ENCODE data around the gene ANKK1.

The ANKK1 gene

DNA sequence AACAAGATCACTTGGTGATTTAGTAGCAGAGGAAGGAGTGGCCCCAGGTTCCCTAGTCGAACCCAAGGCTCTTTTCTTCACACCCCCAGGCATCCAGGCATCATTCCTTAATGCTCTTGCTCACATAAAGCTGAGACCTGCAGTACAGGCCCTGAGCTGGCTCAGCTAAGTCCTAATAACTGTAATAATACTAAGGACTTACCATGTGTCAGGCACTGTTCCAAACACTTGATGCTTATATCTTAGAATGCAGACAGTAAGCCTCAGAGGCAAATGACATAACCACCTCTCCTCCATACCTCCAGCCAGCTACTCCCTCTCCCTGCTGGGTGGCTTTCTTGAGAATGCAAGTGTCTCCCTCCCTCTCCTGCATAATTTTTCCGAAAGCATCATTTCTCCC lies 33.2 kb downstream of the ANKK1 start:
- ATAC-seq = no peak

DNA sequence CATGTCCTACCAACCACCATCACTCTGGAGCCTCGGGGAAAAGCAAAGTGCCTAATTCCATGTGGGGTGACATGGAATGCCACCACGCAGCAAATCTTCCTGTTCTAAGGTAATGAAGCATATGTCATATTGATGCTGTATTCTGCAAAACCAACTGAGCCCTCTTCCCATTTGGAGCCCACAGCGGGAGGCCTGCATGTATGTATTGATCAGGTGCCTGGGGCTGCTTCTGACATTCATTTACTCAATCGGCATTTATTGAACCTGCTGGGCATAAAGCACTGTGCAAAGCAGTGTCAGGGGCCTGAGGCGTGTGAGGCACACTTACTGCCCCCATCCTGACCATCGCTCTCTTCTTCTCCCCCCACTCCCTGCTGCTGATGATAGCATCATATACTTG lies 39.1 kb downstream of the ANKK1 start:
- ATAC-seq = no peak
- TF ChIP-seq TCF4 (CRISPR knock-in tag; IDR thresholded peaks at IDR 0.05; ENCODE audit: borderline replicate concordance) = no peak
- TF ChIP-seq ZNF70 (CRISPR knock-in tag; IDR thresholded peaks at IDR 0.05) = no peak
- no peak for TF ChIP-seq TOX (CRISPR knock-in tag; IDR thresholded peaks at IDR 0.05; ENCODE audit: borderline replicate concordance)
- no peak for TF ChIP-seq ZC3H10 (CRISPR knock-in tag; IDR thresholded peaks at IDR 0.05)
- no peak for TF ChIP-seq CSDC2 (CRISPR knock-in tag; IDR thresholded peaks at IDR 0.05)
- TF ChIP-seq, protein P1, sequence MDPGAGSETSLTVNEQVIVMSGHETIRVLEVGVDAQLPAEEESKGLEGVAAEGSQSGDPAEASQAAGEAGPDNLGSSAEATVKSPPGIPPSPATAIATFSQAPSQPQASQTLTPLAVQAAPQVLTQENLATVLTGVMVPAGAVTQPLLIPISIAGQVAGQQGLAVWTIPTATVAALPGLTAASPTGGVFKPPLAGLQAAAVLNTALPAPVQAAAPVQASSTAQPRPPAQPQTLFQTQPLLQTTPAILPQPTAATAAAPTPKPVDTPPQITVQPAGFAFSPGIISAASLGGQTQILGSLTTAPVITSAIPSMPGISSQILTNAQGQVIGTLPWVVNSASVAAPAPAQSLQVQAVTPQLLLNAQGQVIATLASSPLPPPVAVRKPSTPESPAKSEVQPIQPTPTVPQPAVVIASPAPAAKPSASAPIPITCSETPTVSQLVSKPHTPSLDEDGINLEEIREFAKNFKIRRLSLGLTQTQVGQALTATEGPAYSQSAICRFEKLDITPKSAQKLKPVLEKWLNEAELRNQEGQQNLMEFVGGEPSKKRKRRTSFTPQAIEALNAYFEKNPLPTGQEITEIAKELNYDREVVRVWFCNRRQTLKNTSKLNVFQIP (CRISPR knock-in tag; IDR thresholded peaks at IDR 0.05; ENCODE audit: borderline replicate concordance, low read depth) = no peak
- TF ChIP-seq ZNF565 (CRISPR knock-in tag; conservative IDR thresholded peaks at IDR 0.05; ENCODE audit: low read depth) = no peak
- TF ChIP-seq, protein P2, sequence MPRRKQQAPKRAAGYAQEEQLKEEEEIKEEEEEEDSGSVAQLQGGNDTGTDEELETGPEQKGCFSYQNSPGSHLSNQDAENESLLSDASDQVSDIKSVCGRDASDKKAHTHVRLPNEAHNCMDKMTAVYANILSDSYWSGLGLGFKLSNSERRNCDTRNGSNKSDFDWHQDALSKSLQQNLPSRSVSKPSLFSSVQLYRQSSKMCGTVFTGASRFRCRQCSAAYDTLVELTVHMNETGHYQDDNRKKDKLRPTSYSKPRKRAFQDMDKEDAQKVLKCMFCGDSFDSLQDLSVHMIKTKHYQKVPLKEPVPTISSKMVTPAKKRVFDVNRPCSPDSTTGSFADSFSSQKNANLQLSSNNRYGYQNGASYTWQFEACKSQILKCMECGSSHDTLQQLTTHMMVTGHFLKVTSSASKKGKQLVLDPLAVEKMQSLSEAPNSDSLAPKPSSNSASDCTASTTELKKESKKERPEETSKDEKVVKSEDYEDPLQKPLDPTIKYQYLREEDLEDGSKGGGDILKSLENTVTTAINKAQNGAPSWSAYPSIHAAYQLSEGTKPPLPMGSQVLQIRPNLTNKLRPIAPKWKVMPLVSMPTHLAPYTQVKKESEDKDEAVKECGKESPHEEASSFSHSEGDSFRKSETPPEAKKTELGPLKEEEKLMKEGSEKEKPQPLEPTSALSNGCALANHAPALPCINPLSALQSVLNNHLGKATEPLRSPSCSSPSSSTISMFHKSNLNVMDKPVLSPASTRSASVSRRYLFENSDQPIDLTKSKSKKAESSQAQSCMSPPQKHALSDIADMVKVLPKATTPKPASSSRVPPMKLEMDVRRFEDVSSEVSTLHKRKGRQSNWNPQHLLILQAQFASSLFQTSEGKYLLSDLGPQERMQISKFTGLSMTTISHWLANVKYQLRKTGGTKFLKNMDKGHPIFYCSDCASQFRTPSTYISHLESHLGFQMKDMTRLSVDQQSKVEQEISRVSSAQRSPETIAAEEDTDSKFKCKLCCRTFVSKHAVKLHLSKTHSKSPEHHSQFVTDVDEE (CRISPR knock-in tag; IDR thresholded peaks at IDR 0.05) = no peak
- TF ChIP-seq OSR1 (CRISPR knock-in tag; IDR thresholded peaks at IDR 0.05) = no peak
- TF ChIP-seq, protein P3, sequence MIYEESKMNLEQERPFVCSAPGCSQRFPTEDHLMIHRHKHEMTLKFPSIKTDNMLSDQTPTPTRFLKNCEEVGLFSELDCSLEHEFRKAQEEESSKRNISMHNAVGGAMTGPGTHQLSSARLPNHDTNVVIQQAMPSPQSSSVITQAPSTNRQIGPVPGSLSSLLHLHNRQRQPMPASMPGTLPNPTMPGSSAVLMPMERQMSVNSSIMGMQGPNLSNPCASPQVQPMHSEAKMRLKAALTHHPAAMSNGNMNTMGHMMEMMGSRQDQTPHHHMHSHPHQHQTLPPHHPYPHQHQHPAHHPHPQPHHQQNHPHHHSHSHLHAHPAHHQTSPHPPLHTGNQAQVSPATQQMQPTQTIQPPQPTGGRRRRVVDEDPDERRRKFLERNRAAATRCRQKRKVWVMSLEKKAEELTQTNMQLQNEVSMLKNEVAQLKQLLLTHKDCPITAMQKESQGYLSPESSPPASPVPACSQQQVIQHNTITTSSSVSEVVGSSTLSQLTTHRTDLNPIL (CRISPR knock-in tag; IDR thresholded peaks at IDR 0.05; ENCODE audit: low read depth) = no peak
- TF ChIP-seq ZFP3 (CRISPR knock-in tag; IDR thresholded peaks at IDR 0.05) = no peak

More for the DNA sequence above, 33.2 kb downstream of the ANKK1 start:
- no peak for TF ChIP-seq ZNF70 (CRISPR knock-in tag; IDR thresholded peaks at IDR 0.05)

DNA sequence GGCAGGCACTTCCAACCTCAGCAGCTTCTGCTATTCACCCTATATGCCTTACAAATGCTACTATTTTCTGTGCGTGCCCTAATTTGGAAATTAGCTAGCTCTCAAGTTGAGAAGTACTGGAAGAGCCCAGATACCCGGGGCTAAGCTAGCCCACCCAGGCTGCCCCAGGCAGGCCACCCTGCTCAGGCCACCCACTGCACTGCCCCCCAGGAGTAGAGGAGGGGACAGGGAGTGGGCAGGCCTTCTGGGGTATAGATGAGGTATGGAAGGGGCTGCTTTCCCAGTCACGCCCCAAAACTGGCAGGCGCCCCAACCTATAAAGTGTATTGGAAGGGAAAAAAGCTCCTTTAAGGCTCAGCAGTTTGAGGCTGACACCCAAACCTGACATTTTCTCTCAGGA lies 44.2 kb downstream of the ANKK1 start:
- TF ChIP-seq, protein P1 (CRISPR knock-in tag; IDR thresholded peaks at IDR 0.05; ENCODE audit: borderline replicate concordance, low read depth) = no peak
- TF ChIP-seq ARNTL (CRISPR knock-in tag; IDR thresholded peaks at IDR 0.05; ENCODE audit: borderline replicate concordance, low read depth) (no peak), ZNF70 (CRISPR knock-in tag; IDR thresholded peaks at IDR 0.05) (no peak), CSDC2 (CRISPR knock-in tag; IDR thresholded peaks at IDR 0.05) (no peak), ZFP30 (CRISPR knock-in tag; IDR thresholded peaks at IDR 0.05) (no peak), ZC3H10 (CRISPR knock-in tag; IDR thresholded peaks at IDR 0.05) (no peak), ZNF565 (CRISPR knock-in tag; conservative IDR thresholded peaks at IDR 0.05; ENCODE audit: low read depth) (no peak), ESRRG (CRISPR knock-in tag; IDR thresholded peaks at IDR 0.05) (no peak), SNAI2 (CRISPR knock-in tag; IDR thresholded peaks at IDR 0.05) (no peak), RARB (CRISPR knock-in tag; IDR thresholded peaks at IDR 0.05) (no peak), TCF4 (CRISPR knock-in tag; IDR thresholded peaks at IDR 0.05; ENCODE audit: borderline replicate concordance) (no peak), BACH2 (CRISPR knock-in tag; IDR thresholded peaks at IDR 0.05; ENCODE audit: borderline replicate concordance) (no peak), ISL1 (CRISPR knock-in tag; IDR thresholded peaks at IDR 0.05) (no peak), ZFP3 (CRISPR knock-in tag; IDR thresholded peaks at IDR 0.05) (no peak), PPARA (CRISPR knock-in tag; IDR thresholded peaks at IDR 0.05; ENCODE audit: borderline replicate concordance) (no peak)
- TF ChIP-seq, protein P4, sequence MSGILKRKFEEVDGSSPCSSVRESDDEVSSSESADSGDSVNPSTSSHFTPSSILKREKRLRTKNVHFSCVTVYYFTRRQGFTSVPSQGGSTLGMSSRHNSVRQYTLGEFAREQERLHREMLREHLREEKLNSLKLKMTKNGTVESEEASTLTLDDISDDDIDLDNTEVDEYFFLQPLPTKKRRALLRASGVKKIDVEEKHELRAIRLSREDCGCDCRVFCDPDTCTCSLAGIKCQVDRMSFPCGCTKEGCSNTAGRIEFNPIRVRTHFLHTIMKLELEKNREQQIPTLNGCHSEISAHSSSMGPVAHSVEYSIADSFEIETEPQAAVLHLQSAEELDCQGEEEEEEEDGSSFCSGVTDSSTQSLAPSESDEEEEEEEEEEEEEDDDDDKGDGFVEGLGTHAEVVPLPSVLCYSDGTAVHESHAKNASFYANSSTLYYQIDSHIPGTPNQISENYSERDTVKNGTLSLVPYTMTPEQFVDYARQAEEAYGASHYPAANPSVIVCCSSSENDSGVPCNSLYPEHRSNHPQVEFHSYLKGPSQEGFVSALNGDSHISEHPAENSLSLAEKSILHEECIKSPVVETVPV (CRISPR knock-in tag; IDR thresholded peaks at IDR 0.05) = no peak
- TF ChIP-seq, protein P3 (CRISPR knock-in tag; IDR thresholded peaks at IDR 0.05; ENCODE audit: low read depth) = no peak
- ATAC-seq = no peak
